PC-3 (cell line): ENCODE data around the gene CTSE.

Source experiments
- EZH2 ChIP-seq: fragments of 300-600 bp; sonication (generic); IDR thresholded peaks from one replicate; pipeline ENCODE4 v1.6.1; 2017; ENCODE audit warnings: antibody characterized with exemption, mild to moderate bottlenecking, low read length; ENCODE audit not compliant: unreplicated experiment
- EZH2phosphoT487 ChIP-seq: fragments of 300-600 bp; sonication (generic); IDR thresholded peaks from 2 replicates; pipeline ENCODE4 v1.6.1; 2018; ENCODE audit warnings: mild to moderate bottlenecking, antibody characterized with exemption, low read length, borderline replicate concordance
- TF ChIP-seq, protein P1 (sequence below): fragments of 300-600 bp; sonication (generic); conservative IDR thresholded peaks from 2 replicates; pipeline ENCODE4 v1.5.1; 2017; ENCODE audit warnings: antibody characterized with exemption, low read depth, mild to moderate bottlenecking, low read length

DNA sequence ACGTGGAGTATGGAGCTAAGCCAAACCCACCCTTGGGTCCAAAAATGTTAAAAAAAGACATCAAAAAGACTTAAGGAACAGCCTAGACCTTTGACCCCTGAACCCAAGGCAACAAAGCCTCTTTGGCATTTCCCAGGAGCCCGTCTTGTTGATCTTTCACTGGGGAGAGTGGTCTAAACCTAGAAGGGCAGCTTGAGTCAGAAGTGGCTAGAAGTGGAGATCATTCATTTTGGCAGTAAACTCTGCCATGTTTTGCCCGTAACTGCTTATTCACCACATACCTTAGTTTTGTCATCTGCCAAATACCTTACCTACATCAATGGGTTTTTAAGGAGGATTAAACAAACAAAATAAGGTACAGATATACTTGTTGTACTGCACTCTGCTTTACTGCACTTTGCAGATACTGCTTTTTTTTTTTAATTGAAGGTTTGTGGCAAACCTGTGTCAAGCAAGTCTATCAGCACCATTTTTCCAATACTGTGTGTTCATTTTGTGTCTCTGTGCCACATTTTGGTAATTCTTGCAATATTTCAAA is 1.7 kb upstream of the CTSE start:
- TF ChIP-seq, protein P1, sequence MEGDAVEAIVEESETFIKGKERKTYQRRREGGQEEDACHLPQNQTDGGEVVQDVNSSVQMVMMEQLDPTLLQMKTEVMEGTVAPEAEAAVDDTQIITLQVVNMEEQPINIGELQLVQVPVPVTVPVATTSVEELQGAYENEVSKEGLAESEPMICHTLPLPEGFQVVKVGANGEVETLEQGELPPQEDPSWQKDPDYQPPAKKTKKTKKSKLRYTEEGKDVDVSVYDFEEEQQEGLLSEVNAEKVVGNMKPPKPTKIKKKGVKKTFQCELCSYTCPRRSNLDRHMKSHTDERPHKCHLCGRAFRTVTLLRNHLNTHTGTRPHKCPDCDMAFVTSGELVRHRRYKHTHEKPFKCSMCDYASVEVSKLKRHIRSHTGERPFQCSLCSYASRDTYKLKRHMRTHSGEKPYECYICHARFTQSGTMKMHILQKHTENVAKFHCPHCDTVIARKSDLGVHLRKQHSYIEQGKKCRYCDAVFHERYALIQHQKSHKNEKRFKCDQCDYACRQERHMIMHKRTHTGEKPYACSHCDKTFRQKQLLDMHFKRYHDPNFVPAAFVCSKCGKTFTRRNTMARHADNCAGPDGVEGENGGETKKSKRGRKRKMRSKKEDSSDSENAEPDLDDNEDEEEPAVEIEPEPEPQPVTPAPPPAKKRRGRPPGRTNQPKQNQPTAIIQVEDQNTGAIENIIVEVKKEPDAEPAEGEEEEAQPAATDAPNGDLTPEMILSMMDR, result no peak
- TF ChIP-seq EZH2 (no peak), EZH2phosphoT487 (no peak)
